B cell (primary cell): ENCODE measurements around the gene TTYH3.

Source experiments
- EZH2 ChIP-seq: IDR thresholded peaks from 2 replicates; pipeline ENCODE4 v1.6.1; 2012; ENCODE audit warnings: borderline replicate concordance, low read depth, mild to moderate bottlenecking, moderate library complexity, low read length; ENCODE audit not compliant: insufficient read depth, poor library complexity, severe bottlenecking
- TF ChIP-seq, protein P1 (sequence below): fragments of 200-600 bp; IDR thresholded peaks from one replicate; pipeline ENCODE4 v1.8.0; 2022; ENCODE audit warnings: antibody characterized with exemption, mild to moderate bottlenecking

DNA sequence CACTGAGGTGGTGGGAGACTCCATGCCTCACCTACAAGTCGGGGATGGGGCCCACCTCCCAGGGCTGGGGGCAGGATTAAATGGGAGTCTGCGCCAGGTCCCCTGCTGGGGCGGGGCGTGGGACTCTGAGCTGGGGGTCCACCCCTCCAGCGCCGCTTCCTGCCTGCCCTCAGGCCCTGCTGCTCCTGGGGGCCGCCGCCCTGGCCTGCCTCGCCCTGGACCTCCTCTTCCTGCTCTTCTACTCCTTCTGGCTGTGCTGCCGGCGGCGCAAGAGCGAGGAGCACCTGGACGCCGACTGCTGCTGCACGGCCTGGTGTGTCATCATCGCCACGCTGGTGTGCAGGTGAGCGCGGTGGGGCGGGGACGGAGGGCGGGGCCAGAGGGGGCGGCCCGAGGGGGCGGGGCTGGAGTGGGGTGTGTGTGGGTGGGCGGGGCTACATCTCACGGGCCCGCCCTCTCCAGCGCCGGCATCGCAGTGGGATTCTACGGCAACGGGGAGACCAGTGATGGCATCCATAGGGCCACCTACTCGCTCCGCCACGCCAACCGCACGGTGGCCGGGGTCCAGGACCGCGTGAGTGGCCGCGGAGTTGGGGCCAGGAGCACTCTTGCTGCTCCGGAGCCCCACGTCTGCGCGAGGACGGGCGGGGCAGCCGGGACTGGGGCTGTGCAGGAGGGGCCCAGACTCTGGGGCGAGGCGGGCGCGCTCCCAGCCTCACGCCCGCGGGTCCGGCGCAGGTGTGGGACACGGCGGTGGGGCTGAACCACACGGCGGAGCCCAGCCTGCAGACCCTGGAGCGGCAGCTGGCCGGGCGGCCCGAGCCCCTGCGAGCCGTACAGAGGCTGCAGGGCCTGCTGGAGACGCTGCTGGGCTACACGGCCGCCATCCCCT lies 15.1 kb downstream of the TTYH3 start:
- TF ChIP-seq, protein P1, sequence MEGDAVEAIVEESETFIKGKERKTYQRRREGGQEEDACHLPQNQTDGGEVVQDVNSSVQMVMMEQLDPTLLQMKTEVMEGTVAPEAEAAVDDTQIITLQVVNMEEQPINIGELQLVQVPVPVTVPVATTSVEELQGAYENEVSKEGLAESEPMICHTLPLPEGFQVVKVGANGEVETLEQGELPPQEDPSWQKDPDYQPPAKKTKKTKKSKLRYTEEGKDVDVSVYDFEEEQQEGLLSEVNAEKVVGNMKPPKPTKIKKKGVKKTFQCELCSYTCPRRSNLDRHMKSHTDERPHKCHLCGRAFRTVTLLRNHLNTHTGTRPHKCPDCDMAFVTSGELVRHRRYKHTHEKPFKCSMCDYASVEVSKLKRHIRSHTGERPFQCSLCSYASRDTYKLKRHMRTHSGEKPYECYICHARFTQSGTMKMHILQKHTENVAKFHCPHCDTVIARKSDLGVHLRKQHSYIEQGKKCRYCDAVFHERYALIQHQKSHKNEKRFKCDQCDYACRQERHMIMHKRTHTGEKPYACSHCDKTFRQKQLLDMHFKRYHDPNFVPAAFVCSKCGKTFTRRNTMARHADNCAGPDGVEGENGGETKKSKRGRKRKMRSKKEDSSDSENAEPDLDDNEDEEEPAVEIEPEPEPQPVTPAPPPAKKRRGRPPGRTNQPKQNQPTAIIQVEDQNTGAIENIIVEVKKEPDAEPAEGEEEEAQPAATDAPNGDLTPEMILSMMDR = no peak
- TF ChIP-seq EZH2 = no peak
